Fibroblast of skin of left quadriceps (primary cell): ENCODE measurements around the gene FIBP.

Experiments
- DNase-seq, 2 experiments: peaks; one replicate each; pipeline ENCODE4 v3.0.0-alpha.2; 2013; ENCODE audit warnings: low read depth in 2 of 2

Gene FIBP

DNA sequence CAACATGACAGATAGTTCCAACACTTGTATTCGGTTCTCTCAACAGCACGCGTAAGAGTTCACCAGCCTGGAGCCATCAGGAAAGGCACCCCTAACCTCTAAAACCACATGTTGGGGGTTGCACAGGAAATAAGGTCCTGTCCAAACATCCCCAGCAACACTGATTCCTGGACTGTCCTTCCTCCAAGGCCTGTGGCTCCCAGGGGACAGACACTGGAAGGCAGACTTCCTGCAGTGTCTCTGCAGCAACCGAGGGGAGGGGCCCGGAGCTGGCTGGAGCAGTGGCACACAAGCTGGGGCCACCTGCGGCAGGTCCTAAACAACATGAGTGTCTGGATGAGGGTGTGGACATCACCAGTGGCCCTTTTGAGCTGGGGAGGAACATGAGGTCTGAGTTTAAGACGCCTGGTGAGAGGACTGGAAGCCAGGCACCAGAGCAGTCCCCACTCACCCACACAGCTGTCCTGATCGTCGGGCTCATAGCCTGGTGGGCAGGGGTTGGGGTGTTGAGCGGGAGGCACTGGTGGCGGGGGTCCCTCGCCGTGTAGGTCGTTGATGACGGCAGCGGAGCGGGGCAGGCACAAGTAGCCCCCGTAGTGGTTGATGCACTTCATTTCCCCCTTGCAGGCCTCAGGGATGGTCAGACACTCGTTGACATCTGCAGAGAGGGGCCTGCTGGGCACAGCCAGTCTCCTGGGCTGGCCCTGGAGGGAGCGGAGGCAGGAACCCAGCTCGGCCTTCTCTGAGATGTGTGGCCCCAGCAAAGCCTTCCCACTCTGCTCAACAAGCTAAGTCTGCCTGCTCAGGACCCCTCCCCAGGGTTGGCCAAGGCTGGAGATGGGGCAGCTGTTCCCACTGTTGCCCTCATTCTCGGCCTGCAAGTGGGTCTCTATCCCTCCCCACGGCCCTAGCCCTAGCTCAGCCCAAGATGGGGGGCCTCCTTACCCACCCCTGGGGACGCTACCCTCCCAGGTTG is 17.3 kb downstream of the FIBP start:
- DNase-seq = no peak

DNA sequence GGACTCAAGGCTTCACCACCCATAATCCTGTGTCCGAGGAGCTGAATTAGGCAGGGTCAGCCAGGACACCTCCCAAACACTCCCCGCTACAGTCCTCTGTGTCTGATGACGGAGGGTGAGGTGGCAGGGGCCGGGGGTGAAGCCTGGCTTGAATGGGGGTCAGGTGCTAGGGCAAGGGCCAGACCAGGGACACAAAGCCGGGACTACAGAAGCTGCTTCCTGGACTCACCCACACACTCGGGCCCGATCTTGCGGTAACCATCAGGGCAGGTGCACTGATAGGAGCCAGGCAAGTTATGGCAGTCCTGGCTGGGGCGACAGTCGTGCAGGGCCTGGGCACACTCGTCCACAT is 18.0 kb downstream of the FIBP start:
- no peak for DNase-seq

DNA sequence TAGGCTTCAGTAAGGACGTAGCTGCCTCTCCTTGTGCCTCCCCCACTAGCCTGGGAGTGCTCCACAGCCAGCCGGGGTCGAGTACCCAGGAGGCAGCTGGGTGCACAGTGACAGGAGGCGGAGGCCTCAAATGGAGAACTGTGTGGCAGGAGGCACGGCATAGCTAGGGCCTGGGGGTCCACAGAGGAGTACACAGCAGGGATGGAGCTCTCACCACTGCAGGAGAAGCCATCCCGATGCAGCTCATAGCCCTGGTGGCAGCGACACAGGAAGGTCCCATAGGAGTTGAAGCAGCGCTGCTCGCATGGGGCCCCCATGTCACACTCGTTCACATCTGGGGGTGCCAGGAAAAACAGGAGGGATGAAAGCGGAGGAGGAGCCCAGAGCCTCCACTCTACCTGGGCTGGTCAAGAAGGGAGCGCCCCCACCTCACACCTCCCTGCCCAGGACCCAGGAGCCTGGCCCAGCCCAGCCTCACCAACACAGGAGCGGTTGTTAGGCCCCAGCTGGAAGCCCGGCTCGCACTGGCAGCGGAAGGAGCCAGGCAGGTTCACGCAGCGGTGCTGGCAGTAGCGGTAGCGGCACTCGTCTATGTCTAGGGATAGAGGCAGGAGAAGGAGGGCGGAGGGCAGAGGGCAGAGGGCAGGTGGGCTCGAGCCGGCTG is 18.5 kb downstream of the FIBP start:
- no peak for DNase-seq

DNA sequence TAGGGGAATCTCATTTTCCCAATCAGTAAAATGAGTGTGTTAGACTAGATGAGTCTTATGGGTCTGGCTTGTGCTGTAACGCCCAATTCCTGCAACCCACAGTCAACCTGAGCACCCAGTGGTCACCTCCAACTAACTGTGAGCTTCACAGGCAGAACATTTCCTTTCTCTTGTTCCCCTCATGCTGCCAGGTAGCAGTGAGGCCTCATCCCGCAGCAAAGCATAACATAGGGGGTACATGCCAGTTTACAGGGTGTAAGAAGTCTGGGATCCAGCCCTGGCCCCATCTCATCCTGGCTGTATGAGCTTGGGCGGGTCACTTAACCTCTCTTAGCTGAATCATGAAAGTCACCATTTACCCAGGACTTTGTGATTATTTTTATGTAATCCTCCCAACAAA is 19.4 kb downstream of the FIBP start:
- DNase-seq = no peak

DNA sequence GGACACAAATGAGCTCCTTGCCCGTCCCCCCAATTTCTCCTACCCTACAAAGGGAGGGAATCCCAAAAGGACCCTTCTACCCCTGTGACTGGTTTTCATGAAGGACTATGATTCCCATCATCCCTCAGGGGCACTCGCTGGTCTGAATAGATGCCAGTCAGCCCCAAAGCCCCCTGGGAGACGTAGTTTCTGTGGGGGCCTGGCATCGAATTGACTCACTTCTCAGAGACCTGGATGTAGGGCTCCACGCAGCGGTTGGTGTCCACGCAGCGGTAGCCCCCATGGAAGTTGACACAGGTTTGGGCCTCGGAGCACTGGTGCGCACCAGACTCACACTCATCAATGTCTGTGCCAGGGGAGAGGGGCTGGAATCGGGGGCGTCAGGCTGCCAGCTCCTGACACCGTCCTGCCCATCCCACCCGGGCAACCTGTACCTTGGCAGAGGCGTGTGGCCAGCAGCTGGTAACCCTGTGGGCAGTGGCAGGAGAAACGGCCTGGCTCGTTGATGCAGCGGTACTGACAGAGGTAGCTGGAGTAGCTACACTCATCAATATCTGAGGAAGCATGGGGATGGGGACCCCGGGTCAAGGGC is 20.1 kb downstream of the FIBP start:
- DNase-seq = no peak

DNA sequence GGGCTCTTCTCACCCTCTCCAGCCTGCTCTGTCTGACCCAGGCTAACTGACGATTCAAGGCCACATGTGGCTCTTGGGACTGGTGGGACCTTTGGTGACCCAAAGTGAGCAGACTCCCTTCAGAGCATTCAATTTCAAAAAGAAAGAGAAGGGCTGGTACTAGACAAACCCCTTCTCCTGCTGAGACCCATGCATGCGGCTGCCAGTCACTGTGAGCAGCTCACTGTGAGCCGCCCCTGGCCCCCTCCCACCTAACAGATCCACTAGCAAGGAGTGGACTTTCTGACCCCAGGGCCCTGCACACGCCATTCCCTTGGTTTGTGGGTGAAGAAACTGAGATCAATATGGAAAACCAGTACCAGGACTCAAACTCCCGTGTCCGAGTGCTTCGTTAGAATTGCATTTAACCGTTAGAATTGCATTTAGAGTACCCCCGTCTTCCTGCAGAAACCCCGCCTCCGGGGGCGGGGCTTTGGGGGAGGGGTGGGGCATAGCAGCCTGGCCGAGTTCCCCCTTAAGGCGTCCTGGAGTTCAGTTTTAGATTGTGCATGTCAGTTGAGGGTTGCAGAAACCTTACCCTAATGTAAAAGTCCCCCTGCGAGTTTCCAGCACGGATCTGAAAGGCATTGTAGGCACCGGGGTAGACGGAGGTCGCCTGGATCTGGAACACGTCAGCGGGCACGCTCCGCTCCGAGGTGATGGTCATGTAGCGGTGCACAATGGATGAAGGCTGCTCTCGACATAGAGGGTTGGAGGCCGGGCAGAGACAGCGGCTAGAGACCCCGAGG is 20.8 kb downstream of the FIBP start:
- DNase-seq = no peak

DNA sequence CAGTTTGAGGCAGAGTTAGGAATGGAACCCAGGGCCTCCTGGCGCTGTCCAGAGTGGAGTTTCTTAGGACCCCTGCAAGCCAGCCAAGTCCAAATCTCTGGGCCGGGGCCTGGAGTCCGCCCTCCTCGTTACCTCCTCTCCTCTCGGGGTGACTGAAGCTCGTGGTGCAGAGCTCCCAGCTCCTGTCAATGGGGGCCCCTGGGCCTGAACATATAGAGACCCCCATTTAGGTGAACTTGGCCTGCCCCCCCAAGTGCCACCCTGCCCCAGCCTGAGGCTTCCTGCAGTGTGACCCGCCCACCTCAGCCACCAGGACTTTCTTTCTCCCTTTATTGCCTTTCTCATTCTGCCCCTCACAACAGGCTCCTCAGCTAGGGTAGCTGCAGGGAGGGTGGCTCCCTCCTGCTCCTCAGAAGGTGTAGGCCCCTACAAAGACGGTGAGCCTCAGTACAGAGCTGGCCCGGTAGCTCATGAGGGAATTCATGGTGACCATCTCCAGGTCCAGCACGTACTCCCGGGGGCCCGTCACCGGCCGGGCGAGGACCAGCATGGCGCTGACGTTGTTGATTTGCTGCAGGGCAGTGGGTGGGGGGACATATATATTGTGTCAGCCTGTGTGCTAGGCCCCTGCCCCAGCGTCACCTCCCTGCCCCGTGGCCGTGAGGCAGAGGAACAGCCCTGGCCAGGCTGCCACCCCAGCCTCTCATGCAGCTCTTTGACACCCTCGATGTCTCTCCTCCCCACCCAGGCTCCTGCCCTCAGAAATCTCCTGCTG is 21.6 kb downstream of the FIBP start:
- no peak for DNase-seq

DNA sequence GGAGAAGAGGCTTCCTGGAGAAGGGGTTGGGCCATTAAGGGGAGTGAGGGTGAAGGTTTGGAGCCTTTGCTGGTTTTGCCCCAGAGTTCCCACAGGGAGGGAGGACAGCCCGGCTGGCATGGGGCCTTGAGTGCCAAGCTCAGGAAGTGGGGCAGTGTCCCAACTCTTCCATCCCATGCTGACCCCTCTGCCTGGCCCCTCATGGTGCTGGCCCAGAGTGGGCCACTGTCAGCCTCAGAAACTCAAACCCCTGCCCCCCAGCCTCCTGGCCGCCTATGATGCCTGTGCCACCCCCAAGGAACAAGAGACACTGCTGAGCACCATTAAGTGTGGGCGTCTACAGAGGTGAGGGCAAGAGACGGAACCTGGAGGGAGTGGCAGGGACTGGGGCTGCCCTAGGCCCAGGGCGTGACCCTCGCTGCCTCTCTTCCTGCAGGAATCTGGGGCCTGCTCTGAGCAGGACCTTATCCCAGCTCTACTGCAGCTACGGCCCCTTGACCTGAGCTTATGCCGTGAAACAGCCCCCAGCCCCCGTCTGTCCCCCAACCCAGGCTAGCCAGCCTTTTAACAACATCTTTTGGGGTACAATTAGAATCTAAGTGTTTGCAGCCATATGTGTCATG is 22.6 kb downstream of the FIBP start:
- DNase-seq = no peak

DNA sequence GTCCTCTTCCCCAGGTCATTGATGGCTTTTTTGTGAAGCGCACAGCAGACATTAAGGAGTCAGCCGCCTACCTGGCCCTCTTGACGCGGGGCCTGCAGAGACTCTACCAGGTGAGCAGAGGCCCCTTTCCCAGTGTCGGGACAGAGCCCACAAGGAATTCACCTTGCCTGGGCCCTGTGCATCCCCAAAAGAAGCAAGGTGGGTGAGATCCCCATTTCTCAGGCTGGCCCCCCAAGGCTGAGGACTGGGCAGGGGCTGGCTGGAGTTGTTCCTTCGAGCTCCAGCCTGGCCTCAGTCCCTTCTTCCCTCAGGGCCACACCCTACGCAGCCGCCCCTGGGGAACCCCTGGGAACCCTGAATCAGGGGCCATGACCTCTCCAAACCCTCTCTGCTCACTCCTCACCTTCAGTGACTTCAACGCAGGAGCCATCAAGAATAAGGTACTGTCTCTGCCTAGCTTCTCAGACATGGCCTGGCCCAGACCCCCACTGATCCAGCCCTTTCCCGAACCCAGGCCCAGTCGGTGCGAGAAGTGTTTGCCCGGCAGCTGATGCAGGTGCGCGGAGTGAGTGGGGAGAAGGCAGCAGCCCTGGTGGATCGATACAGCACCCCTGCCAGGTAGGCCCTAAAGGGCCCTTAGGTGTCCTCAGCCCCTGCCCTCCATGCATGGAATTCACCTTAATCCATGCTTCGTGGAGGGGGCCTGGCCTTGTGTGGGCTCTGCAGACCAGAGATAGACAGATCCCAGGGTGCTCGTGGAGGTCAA is 23.4 kb downstream of the FIBP start:
- DNase-seq = no peak

DNA sequence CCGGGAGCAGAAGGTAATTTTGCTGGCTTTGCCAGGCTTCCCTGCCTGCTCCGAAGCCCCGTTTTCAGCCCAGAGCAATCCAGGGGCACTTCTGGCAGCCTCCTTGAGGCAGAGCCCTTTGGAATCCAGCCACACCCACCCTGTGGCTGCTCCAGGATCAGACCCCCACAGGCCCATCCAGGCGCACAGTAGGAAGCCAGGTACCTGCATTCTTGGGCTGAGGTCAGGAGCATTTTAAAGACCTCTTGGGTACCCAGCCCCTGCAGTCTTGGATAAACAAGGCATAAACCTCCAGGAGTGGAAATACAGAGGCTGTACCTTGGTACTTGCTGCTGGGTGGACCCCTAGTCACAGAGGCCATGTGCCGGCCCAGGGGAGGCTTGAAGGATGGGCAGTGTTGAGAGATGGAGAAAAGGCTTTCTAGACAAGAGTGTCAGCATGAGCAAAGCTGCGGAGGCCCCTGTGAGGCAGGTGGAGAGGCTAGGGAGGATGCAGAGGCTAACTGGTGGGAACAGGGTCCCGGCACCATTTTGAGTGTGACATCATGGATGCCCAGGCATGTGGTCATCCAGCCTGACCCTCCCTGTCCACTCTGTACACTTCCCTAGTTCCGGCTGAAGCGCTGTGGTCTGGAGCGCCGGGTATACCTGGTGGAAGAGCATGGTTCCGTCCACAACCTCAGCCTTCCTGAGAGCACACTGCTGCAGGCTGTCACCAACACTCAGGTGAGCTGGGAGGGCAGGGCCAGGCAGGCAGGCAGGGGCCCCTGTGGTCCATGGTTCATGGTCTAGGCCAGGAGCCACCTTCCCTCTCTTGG is 24.2 kb downstream of the FIBP start:
- DNase-seq = no peak

DNA sequence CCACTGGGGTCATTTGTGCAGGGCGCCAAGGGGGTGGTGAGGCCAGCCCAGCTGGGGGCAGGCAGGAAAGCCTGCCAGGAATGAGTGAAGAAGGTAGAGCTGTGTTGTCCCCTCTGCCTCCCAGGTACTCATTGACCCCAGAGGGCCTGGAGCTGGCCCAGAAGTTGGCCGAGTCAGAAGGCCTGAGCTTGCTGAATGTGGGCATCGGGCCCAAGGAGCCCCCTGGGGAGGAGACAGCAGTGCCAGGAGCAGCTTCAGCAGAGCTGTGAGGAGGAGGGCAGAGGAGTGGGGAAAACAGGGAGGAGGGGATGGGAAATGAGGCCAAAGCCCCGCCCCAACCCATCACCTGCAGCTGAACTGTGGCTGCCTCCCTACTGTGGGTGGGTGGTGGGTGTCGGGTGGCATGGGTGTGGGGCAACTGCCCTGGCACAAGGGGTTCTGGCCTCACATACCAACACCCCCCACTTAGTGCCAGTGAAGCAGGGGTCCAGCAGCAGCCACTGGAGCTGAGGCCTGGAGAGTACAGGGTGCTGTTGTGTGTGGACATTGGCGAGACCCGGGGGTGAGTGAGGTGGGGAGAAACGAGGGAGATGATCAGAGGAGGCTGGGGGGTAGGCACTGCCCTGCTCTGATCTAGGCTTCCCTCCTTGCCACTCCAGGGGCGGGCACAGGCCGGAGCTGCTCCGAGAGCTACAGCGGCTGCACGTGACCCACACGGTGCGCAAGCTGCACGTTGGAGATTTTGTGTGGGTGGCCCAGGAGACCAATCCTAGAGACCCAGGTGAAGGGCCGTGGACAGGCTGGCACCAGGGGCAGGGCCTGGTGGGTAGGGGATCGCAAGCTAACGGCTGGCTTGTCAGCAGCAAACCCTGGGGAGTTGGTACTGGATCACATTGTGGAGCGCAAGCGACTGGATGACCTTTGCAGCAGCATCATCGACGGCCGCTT is 25.1 kb downstream of the FIBP start:
- DNase-seq = no peak

DNA sequence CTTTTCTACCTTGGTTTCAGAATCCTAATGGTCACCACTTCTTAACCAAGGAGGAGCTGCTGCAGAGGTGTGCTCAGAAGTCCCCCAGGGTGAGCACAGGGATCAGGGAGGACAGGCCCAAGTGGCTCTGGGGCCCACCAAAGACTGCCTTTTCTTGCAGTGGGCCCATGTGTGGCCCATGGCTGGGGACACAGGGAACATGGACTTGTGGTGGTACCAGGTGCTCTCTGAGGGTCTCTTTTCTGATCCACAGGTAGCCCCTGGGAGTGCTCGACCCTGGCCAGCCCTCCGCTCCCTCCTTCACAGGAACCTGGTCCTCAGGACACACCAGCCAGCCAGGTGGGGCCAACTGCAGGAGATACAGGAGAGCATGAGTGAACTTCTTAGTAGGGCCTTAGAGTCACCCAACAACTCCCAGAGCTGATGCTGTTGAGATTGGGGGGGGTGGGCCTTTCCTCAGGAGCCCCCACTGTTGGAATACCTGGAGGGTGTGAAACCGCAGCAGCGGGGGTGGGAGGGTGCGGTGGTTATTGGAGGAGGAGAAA is 26.0 kb downstream of the FIBP start:
- no peak for DNase-seq

DNA sequence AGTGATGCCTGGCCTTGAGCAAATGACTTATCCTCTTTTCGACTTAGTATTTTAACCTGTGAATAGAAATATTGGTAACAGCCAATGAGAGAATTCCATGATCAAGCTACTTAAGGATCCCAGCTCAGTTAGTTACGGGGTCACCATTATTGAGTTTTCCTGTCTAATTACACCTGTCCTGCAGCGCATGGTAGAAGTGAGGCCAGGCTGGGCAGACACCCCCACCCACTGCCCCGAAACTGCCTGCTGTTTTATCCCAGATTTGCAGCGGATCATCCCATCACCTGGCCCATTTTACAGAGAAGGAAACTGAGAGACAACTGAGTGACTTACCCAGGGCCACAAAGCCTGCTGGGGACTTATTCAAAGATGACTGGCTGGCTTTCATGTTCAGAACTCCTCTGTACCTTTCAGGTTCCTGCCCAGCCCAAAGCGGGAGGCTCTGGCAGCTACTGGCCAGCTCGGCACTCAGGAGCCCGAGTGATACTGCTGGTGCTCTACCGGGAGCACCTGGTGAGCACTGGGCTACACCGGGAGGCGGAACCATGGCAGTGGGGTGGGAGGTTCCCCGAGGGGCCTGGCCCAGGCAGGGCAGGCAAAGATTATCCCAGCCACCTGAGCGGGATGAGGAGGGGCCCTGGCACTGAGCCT is 26.6 kb downstream of the FIBP start:
- no peak for DNase-seq

DNA sequence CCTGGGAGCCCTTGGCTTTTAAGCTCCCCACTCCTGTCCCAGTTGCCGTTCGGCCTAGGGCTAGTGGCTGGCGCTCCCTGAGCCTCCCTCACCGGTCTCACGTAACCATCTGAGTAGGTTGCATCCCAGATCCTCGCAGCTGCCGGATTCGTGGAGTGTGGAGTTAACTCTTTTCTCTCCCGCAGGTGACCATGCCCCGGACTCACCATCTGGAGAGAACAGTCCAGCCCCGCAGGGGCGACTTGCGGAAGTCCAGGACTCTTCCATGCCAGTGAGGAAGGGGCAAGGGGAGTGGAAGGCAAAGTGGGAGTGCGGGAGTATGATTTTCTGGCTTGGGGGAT is 27.1 kb downstream of the FIBP start:
- DNase-seq = no peak

DNA sequence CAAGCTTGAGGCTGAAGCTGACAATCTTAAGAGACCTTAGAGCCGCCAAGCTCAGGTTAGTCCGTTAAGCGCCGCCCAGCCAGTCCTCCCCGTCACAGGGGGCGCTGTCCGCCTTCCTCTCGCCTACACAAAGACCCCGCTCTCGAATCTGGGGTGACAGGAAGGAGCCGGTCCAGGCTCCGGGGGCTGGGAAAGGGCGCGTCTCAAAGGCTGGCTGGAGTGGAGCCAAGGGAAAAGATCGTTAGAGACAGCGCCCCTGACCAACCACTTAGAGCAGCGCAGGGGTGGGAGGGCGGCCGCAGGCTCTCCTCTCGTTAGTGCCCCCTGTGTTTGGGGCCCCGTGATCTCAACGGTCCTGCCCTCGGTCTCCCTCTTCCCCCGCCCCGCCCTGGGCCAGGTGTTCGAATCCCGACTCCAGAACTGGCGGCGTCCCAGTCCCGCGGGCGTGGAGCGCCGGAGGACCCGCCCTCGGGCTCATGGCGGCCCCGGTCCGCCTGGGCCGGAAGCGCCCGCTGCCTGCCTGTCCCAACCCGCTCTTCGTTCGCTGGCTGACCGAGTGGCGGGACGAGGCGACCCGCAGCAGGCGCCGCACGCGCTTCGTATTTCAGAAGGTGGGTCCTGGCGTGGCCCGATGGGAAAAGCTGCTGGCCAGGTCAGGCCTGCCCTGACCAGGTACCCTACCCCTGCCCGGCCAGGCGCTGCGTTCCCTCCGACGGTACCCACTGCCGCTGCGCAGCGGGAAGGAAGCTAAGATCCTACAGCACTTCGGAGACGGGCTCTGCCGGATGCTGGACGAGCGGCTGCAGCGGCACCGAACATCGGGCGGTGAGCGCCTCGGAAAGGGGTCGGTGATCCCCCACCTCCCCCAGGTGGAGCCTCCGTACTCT is 27.8 kb downstream of the FIBP start, which contains the start of gene MUS81:
TSS of gene MUS81 (plus strand) at position 156 of the 887 bp plus-strand sequence. CDS start at position 477, 321 bp downstream.
- DNase-seq = peak; percentile 97 to 98

DNA sequence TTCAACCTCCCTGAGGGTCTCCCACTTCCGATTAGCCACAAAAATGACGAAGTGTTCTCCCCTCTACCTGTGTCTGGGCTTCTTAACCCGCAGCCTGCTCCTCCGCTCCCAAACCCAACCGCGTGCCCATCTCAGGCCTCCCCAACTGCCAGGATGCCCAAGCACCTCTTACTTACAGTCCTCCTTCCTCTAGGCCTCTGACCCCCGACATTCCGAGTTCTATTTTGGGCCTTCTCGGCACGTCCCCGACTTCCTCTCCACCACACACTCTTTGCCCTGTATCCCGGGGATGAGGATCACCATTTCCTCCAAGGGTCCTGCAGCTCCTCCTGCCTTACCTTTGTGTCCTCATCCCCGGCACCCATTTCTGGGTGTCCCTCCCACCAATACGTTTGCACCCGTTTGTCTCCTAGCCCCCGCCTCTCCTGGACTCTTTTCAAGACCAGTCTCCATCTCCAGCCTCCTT is 28.4 kb downstream of the FIBP start:
- no peak for DNase-seq
